ENCODE results near the gene CCL2.

CCL2 gene

GRCh38 chr17:34242587-34243363 is 12.3 kb upstream of the CCL2 start:
- DNase-seq = no peak

GRCh38 chr17:34243364-34244320 is 11.4 kb upstream of the CCL2 start:
- DNase-seq = no peak

- DNase-seq = no peak
These were observed 9.7 kb upstream of the CCL2 start for GRCh38 chr17:34245351-34245905.

GRCh38 chr17:34246446-34246845 is 8.6 kb upstream of the CCL2 start:
- no peak for DNase-seq

GRCh38 chr17:34246881-34247280 is 8.2 kb upstream of the CCL2 start:
- no peak for DNase-seq

- no peak for DNase-seq
These were observed 6.5 kb upstream of the CCL2 start for GRCh38 chr17:34248511-34249024.

- no peak for DNase-seq
These were observed 6.0 kb upstream of the CCL2 start for GRCh38 chr17:34249061-34249460.

GRCh38 chr17:34249478-34249877 is 5.6 kb upstream of the CCL2 start:
- no peak for DNase-seq

GRCh38 chr17:34251186-34251585 is 3.9 kb upstream of the CCL2 start:
- DNase-seq = no peak

- DNase-seq = no peak
These were observed 3.0 kb upstream of the CCL2 start for GRCh38 chr17:34252095-34252443.

GRCh38 chr17:34252444-34253138 is 2.5 kb upstream of the CCL2 start:
- DNase-seq = no peak

GRCh38 chr17:34253139-34253525 is 2.0 kb upstream of the CCL2 start:
- DNase-seq = no peak

GRCh38 chr17:34254146-34254545 is 939 bp upstream of the CCL2 start:
- no peak for DNase-seq

GRCh38 chr17:34255381-34255732 is 272 bp downstream of the CCL2 start:
- DNase-seq = no peak

- DNase-seq = no peak
These were observed 756 bp downstream of the CCL2 start for GRCh38 chr17:34255841-34256240.

GRCh38 chr17:34257299-34257985 is 2.4 kb downstream of the CCL2 start:
- no peak for DNase-seq

GRCh38 chr17:34257986-34258326 is 2.9 kb downstream of the CCL2 start:
- DNase-seq = no peak

GRCh38 chr17:34259146-34259545 is 4.1 kb downstream of the CCL2 start:
- no peak for DNase-seq

- no peak for DNase-seq
These were observed 5.8 kb downstream of the CCL2 start for GRCh38 chr17:34260861-34261260.

- no peak for DNase-seq
These were observed 6.7 kb downstream of the CCL2 start for GRCh38 chr17:34261568-34262337.

- no peak for DNase-seq
These were observed 10.6 kb downstream of the CCL2 start for GRCh38 chr17:34265711-34266110.

- DNase-seq = no peak
These were observed 14.9 kb downstream of the CCL2 start, which contains the start of gene CCL7 for GRCh38 chr17:34269969-34270368. Gene CCL7 (plus strand): TSS chr17:34270221. CDS start chr17:34270291, 70 bp downstream.

Data from NCI-H1694 treated with DMSO at 0.1 percent for 48 hours (cell line).